ENCODE data around the gene STK32B.

STK32B gene

DNA sequence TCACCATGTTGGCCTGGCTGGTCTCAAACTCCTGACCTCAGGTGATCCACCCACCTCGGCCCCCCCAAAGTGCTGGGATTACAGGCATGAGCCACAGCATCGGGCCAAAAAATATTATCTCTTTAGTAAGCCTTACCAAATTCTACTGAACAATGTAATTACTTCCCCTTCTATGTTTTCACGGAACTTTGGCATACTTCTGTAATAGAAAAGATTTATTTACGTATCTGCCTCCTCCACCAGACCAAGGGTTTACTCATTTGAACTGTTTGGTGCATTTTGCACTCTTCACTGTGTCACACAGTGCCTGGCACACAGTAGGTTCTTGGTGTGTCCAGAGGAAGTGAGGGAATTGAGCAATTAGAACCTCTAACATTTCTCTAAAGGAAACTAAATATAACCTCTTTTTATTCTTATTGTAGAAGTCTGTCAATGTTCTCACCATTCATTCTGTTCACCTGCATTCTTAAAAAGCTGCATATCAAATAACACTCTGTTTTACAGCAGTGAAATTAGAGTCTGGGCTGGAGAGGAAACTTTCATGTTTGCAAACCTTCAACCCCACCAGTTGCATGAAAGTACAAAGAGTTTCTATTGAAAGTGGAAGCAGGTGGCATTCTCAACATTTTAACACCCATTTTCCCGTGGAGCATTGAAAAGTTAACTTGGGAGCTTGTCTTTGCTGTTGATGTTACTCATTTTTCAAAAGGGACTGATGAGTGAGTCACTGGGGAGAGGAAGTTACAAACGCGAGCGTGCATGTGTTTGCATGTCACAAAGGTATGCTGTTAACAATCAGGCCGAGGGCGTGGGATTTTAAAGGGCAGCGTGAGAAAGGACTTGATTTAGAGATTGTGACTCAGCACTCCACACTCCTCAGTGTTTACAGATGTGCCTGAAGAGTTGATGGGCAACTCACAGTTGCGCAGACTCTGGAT, 314.1 kb downstream of the STK32B start:
- no peak for DNase-seq (ENCODE audit: low read depth)

GRCh38 chr4:5366009-5366386, 314.7 kb downstream of the STK32B start:
- DNase-seq (ENCODE audit: low read depth), result no peak

DNA sequence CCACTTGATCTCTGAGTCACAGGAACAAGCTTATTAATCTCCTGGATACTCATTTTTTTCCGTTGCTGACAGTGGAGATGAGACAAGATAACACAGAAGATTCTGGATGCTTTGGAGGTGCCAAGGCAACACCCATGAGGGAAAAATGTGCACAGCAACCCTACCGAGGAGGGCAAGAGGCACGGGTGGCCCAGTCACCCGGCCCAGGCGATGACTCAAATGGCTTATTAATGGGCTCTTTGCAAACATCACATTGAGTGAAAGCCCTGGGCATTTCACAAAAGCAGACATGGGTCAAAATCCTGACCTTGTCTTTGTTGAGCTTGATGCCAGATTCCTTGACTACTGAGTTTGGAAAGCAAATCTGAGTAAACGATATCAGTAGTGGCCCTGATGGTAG, 315.1 kb downstream of the STK32B start:
- DNase-seq (ENCODE audit: low read depth), result no peak

DNA sequence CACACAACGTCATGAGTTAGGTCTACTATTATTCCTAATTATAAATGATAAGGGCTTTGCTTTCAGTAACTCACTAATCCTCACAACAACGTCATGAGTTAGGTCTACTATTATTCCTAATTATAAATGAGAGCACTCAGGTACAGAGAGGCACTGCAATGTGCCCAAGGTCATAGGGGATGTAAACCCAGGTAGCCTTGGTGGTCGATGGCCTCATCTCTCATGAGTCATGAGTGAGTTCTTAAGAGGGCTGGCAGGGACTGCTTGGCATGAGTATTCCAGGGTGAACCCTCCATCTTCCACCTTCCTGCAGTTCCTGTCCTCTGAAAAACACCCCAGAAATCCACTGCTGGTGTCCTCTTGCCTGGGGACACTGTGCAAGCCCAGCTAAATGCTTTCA, 317.1 kb downstream of the STK32B start:
- DNase-seq (ENCODE audit: low read depth), result no peak

GRCh38 chr4:5370286-5370685, 319.0 kb downstream of the STK32B start:
- DNase-seq (ENCODE audit: low read depth), result no peak

GRCh38 chr4:5371415-5372190, 320.3 kb downstream of the STK32B start:
- no peak for DNase-seq (ENCODE audit: low read depth)

DNA sequence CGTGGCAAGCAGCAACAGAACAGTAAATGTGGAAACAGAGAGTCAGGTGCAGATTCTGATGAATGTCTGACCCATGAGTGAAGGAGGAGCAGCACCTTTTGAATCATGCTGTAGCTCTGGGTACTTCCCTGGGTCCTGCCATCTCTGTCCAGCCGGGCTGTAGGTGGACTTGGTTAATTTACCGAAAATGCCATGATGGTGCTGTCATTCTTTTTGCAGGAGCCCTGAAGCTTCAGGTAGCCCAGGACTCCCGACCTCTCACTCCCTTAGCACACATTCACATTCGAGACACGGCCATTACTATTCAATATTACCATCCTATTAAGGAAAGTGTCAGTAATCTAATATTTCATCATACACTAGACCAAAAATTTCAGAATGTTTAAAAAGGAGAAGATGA, 320.9 kb downstream of the STK32B start:
- DNase-seq (ENCODE audit: low read depth), result no peak

- DNase-seq (ENCODE audit: low read depth), result no peak
Observed at GRCh38 chr4:5373327-5373726, 322.0 kb downstream of the STK32B start.

- no peak for DNase-seq (ENCODE audit: low read depth)
Observed at GRCh38 chr4:5374592-5374991, 323.3 kb downstream of the STK32B start.

GRCh38 chr4:5374994-5375393, 323.7 kb downstream of the STK32B start:
- no peak for DNase-seq (ENCODE audit: low read depth)

DNA sequence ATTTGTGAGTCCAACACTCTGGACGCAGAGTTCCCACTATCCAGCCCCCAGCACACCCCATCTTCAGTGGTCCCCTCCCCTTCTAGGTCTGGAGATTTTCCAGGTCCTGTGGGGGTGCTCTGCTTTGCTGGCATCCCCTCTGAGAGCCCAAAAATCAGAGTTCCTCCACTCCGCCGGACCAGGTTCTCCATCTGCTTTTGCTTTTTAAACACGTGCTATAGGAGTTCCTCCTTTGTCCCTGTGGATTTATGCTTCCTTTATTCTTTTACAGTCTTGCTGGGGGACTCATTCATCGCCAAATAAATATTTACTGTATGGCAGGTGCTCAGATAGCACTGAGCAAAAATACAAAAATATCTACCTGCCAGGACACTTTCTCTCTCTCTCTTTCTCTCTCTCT, 324.7 kb downstream of the STK32B start:
- DNase-seq (ENCODE audit: low read depth), result no peak

- no peak for DNase-seq (ENCODE audit: low read depth)
Observed at GRCh38 chr4:5378002-5378401, 326.7 kb downstream of the STK32B start.

GRCh38 chr4:5379895-5380294, 328.6 kb downstream of the STK32B start:
- DNase-seq (ENCODE audit: low read depth), result no peak

GRCh38 chr4:5381961-5382441, 330.7 kb downstream of the STK32B start:
- no peak for DNase-seq (ENCODE audit: low read depth)

- no peak for DNase-seq (ENCODE audit: low read depth)
Observed at GRCh38 chr4:5383191-5383980, 332.1 kb downstream of the STK32B start.

DNA sequence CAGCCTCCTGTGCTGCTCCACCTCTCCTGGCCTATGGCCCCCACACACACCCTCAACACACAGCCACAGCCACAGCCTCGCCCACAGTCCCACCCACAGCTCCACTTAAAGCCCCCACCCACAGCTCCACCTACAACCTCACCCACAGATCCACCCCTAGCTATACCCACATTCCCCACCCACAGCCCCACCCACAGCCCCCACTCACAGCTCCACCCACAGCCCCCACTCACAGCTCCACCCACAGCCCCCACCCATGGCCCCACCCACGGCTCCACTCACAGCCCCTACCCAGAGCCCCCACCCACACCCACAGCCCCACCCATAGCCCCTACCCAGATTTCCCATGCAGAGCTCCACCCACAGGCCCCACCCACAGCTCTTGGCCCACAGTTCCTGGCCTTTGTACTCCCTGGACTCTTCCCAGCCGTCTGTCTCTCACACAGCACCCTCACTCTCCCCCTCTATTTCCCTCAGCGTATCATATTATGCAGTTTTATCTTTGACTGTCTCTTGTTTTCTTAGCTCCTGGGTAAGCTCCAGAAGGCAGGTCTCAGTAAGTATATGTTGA, 334.5 kb downstream of the STK32B start:
- no peak for DNase-seq (ENCODE audit: low read depth)

GRCh38 chr4:5386921-5387320, 335.6 kb downstream of the STK32B start:
- DNase-seq (ENCODE audit: low read depth), result no peak

- no peak for DNase-seq (ENCODE audit: low read depth)
Observed at GRCh38 chr4:5387457-5387856, 336.2 kb downstream of the STK32B start.

GRCh38 chr4:5389756-5390310, 338.6 kb downstream of the STK32B start:
- no peak for DNase-seq (ENCODE audit: low read depth)

GRCh38 chr4:5391492-5391891, 340.2 kb downstream of the STK32B start:
- DNase-seq (ENCODE audit: low read depth), result no peak

DNA sequence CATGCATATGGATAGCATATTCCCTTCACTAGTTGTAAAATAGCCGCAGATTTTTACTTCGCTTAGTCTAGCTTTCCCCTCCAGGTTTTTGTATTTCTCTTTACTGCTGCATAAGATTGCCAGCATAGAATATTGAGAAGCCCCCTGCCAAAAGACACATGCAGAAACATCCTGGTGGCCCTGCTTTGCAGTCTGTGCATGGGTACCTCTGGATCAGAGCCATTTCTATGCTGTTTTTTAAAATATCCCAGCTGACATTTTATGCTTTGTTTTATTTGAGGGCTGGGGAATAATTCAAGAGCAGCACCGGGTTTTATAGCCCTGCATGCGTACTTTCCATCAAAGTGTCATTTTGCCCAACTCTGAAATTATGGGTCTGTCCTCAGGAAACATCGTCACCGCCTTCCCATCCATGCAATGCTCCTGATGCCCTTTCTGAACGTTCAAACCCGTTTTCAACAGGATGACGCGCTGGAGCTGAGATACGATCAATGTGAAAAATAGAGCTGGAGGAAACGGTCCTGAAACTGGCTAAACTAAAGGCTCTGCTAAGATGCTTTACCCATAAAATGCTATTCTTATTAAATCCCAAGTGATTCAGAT, 342.7 kb downstream of the STK32B start:
- no peak for DNase-seq (ENCODE audit: low read depth)
